Lower lobe of right lung (tissue), 2 donors: ENCODE data around the gene PKP3. TPM values are rescaled to one million over a fixed set of nuclear protein-coding genes. Genes with fewer than 3 reads are reported as not detected.

ENCODE experiments used
- ATAC-seq, 2 donors: fragments of 200-7000 bp; cut with Tn5 transposase; one replicate each; pipeline ENCODE4 v1.9.1; 2020 to 2022; ENCODE audit warnings: mild to moderate bottlenecking in 2 of 2, moderate library complexity in 2 of 2
- DNase-seq: peaks from one replicate; pipeline ENCODE4 v3.0.0-alpha.2; 2020
- H3K27ac ChIP-seq: fragments of 200-600 bp; one replicate; pipeline ENCODE4 v1.8.0; 2022
- H3K27me3 ChIP-seq: fragments of 200-600 bp; one replicate; pipeline ENCODE4 v1.8.0; 2022; ENCODE audit warnings: low read depth
- H3K36me3 ChIP-seq: fragments of 200-600 bp; one replicate; pipeline ENCODE4 v1.8.0; 2022; ENCODE audit warnings: mild to moderate bottlenecking
- H3K4me1 ChIP-seq: fragments of 200-600 bp; one replicate; pipeline ENCODE4 v1.8.0; 2022
- H3K4me3 ChIP-seq: fragments of 200-600 bp; one replicate; pipeline ENCODE4 v1.8.0; 2022; ENCODE audit warnings: mild to moderate bottlenecking
- H3K9me3 ChIP-seq: fragments of 200-600 bp; one replicate; pipeline ENCODE4 v1.8.0; 2022
- intact Hi-C: fragments of 100-400 bp; cut with DNase I; formaldehyde crosslinking; loops from one replicate; pipeline ENCODE4 v1.11.0; 2022
- total RNA-seq: library from RNA; stranded (reverse); fragmentation: NEBNext Ultra II Directional; extraction: Animal tissue kit (Norgen Biotek cat#: 25700); gene quantifications from one replicate; pipeline ENCODE4 v1.2.1, GENCODE V29; 2021
- TF ChIP-seq, protein P1 (sequence below): fragments of 200-600 bp; IDR thresholded peaks from one replicate; pipeline ENCODE4 v1.8.0; 2022; ENCODE audit warnings: antibody characterized with exemption, mild to moderate bottlenecking
- donor health status: DM: no; HTN: yes; CAD: no; lungs with severe emphysema.

PKP3 gene
- total RNA-seq, 1 donor from 2014 or later = 23.1 TPM

DNA sequence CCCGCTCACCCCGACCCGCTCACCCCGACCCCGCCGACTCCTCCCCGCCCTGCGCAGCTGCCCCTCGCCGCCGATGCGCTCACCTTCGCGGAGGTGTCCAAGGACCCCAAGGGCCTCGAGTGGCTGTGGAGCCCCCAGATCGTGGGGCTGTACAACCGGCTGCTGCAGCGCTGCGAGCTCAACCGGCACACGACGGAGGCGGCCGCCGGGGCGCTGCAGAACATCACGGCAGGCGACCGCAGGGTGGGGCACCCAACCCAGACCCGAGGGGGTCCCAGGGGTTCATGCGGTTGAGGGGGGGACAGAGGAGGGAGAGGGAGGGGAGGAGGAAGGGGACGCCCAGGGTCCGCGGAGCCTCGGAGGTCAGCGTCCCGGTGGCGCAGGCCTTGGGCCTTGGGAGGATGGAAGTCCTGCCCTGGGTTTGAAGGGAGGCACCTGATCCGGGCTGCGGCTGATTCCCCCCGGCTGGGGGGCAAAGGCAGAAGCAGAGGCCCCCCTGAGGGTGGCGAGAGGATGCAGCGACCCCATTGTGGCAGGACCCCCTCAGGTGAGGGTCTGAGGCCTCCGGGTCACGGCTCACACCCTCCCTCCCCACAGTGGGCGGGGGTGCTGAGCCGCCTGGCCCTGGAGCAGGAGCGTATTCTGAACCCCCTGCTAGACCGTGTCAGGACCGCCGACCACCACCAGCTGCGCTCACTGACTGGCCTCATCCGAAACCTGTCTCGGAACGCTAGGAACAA lies 9.2 kb downstream of the PKP3 start:
- H3K27me3 ChIP-seq = no peaks in the 10 kb centered on the region
- H3K9me3 ChIP-seq = no peaks in the 10 kb centered on the region
- peaks cover 4% of the 10 kb centered on the region for H3K36me3 ChIP-seq
- intact Hi-C loops = no loop called here
- no peak overlapping the region for H3K27ac ChIP-seq
- TF ChIP-seq, protein P1, sequence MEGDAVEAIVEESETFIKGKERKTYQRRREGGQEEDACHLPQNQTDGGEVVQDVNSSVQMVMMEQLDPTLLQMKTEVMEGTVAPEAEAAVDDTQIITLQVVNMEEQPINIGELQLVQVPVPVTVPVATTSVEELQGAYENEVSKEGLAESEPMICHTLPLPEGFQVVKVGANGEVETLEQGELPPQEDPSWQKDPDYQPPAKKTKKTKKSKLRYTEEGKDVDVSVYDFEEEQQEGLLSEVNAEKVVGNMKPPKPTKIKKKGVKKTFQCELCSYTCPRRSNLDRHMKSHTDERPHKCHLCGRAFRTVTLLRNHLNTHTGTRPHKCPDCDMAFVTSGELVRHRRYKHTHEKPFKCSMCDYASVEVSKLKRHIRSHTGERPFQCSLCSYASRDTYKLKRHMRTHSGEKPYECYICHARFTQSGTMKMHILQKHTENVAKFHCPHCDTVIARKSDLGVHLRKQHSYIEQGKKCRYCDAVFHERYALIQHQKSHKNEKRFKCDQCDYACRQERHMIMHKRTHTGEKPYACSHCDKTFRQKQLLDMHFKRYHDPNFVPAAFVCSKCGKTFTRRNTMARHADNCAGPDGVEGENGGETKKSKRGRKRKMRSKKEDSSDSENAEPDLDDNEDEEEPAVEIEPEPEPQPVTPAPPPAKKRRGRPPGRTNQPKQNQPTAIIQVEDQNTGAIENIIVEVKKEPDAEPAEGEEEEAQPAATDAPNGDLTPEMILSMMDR = no peak
- DNase-seq (peak; percentile 47), ATAC-seq (no peak)
- no peak overlapping the region for H3K4me3 ChIP-seq
- H3K4me1 ChIP-seq = peaks cover 13% of the 10 kb centered on the region

GRCh38 chr11:403761-404431 lies 9.9 kb downstream of the PKP3 start:
- TF ChIP-seq, protein P1 = no peak
- Histone ChIP-seq H3K36me3 (peaks cover 4% of the 10 kb centered on the region), H3K27me3 (no peaks in the 10 kb centered on the region), H3K27ac (no peak overlapping the region), H3K9me3 (no peaks in the 10 kb centered on the region), H3K4me3 (no peak overlapping the region), H3K4me1 (peaks cover 13% of the 10 kb centered on the region)
- intact Hi-C loops = no loop called here
- ATAC-seq (no peak), DNase-seq (peak; percentile 48)

DNA sequence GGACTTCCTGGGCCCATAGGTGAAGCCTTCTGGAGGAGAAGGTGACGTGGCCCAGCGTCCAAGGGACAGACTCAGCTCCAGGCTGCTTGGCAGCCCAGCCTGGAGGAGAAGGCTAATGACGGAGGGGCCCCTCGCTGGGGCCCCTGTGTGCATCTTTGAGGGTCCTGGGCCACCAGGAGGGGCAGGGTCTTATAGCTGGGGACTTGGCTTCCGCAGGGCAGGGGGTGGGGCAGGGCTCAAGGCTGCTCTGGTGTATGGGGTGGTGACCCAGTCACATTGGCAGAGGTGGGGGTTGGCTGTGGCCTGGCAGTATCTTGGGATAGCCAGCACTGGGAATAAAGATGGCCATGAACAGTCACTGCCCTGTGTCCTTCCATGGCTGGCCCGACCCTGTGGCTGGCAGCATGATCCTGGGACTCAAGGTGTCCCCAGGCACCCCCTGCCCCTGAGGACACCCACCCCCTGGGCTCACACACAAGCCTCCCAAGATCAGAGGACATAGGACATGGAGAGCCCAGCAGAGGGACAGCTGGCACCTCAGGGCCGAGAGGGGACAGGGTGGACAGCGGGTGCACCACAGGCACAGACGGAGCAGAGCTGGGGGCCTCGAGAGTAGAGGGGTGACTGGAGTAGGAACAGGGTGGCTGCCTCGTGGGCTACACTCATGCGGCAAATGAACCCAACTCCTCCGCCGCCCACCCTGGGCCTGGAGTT lies 10.7 kb downstream of the PKP3 start:
- peak; percentile 46 for DNase-seq
- Histone ChIP-seq H3K36me3 (peaks cover 4% of the 10 kb centered on the region), H3K27me3 (no peaks in the 10 kb centered on the region), H3K4me3 (no peak overlapping the region), H3K9me3 (no peaks in the 10 kb centered on the region), H3K27ac (no peak overlapping the region), H3K4me1 (peaks cover 13% of the 10 kb centered on the region)
- intact Hi-C loops = no loop called here
- ATAC-seq = no peak
- TF ChIP-seq, protein P1 = no peak

GRCh38 chr11:405323-405953 lies 11.4 kb downstream of the PKP3 start:
- Histone ChIP-seq H3K4me3 (no peak overlapping the region), H3K27me3 (no peaks in the 10 kb centered on the region), H3K9me3 (no peaks in the 10 kb centered on the region), H3K4me1 (peaks cover 13% of the 10 kb centered on the region), H3K27ac (no peak overlapping the region), H3K36me3 (peaks cover 4% of the 10 kb centered on the region)
- intact Hi-C loops = no loop called here
- TF ChIP-seq, protein P1 = no peak
- DNase-seq (peak; percentile 60), ATAC-seq (no peak)
